Ishikawa (cell line): ENCODE results near the gene NTM.

Source experiments
- CEBPB ChIP-seq: IDR thresholded peaks from 2 replicates; pipeline ENCODE4 v1.6.1; 2012
- CREB1 ChIP-seq: IDR thresholded peaks from 2 replicates; pipeline ENCODE4 v1.6.1; 2012; ENCODE audit warnings: low read depth
- EGR1 ChIP-seq: IDR thresholded peaks from 2 replicates; pipeline ENCODE4 v1.6.1; 2012
- EP300 ChIP-seq: IDR thresholded peaks from 2 replicates; pipeline ENCODE4 v1.6.1; 2012; ENCODE audit warnings: borderline replicate concordance
- FOXM1 ChIP-seq: IDR thresholded peaks from 2 replicates; pipeline ENCODE4 v1.6.1; 2012; ENCODE audit warnings: low read depth, borderline replicate concordance
- MAX ChIP-seq: IDR thresholded peaks from 2 replicates; pipeline ENCODE4 v1.6.1; 2012
- NFIC ChIP-seq: IDR thresholded peaks from 2 replicates; pipeline ENCODE4 v1.6.1; 2012
- RAD21 ChIP-seq: IDR thresholded peaks from 2 replicates; pipeline ENCODE4 v1.6.1; 2012; ENCODE audit warnings: low read depth
- REST ChIP-seq: IDR thresholded peaks from 2 replicates; pipeline ENCODE4 v1.6.1; 2012; ENCODE audit warnings: low read depth, mild to moderate bottlenecking
- TAF1 ChIP-seq: IDR thresholded peaks from 2 replicates; pipeline ENCODE4 v1.6.1; 2012; ENCODE audit warnings: low read depth, mild to moderate bottlenecking
- TCF12 ChIP-seq: IDR thresholded peaks from 2 replicates; pipeline ENCODE4 v1.6.1; 2012; ENCODE audit warnings: low read depth
- TEAD4 ChIP-seq: IDR thresholded peaks from 2 replicates; pipeline ENCODE4 v1.6.1; 2012
- USF1 ChIP-seq: IDR thresholded peaks from 2 replicates; pipeline ENCODE4 v1.6.1; 2012
- YY1 ChIP-seq: IDR thresholded peaks from 2 replicates; pipeline ENCODE4 v1.6.1; 2012; ENCODE audit warnings: low read depth
- ZBTB7A ChIP-seq: IDR thresholded peaks from 2 replicates; pipeline ENCODE4 v1.6.1; 2012; ENCODE audit warnings: low read depth

The NTM gene

GRCh38 chr11:131511794-131512193, 141.4 kb downstream of the NTM start:
- TF ChIP-seq RAD21 (peak; percentile 65), CEBPB (no peak)

DNA sequence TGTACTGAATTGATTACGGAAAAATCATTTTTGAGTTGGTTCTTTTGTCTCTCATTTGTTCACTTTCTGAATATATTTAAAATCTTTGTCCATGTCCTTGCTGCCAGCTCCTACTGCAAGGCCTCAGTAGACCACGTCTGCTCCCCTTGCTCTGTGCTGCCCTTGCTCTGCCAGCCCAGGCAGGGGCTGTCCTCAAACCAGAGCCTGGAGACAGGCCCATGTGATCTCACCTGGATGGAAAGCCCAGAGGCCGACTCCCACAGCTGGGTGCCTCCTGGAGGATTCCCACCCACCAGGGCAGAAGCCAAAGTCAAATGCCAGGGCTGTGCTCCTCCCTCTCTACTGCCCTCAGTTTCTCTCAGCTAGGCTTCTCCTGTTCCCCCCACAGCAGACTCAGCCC, 141.8 kb downstream of the NTM start:
- TF ChIP-seq YY1 (no peak), NFIC (no peak), TEAD4 (no peak), EP300 (no peak), REST (no peak), CREB1 (no peak), TCF12 (no peak), RAD21 (no peak), FOXM1 (no peak), MAX (no peak), EGR1 (no peak), CEBPB (no peak), TAF1 (no peak), ZBTB7A (no peak), USF1 (no peak)

- TF ChIP-seq MAX (no peak), REST (no peak), TAF1 (no peak), CREB1 (no peak), EP300 (no peak), TCF12 (no peak), YY1 (no peak), RAD21 (no peak), USF1 (no peak), ZBTB7A (no peak), FOXM1 (no peak), NFIC (no peak), TEAD4 (no peak), EGR1 (no peak), CEBPB (no peak)
Observed at GRCh38 chr11:131514062-131514461, 143.6 kb downstream of the NTM start.

- TF ChIP-seq YY1, result no peak
- no peak for TF ChIP-seq RAD21
- TF ChIP-seq TCF12, result no peak
- no peak for TF ChIP-seq EGR1
- no peak for TF ChIP-seq CEBPB
Observed at GRCh38 chr11:131518305-131518838, 148.0 kb downstream of the NTM start.

DNA sequence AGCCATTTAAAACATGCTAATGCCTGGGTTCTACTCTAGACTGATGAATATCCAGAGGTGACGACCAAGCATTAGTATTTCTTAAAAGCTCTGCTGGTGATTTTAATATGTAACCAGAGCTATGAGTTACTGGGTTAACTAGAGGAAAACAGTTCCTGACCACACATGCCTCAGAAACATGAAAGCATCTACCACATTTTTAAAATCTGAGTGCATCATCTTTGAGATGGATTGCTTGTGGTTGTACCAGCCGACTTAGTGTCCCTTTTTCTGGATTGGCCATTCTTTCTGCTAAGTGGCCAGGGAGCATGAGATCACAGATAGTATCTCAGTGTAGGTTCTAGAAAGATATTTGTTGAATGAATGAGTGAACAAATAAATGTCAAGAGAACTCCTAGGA, 152.4 kb downstream of the NTM start:
- no peak for TF ChIP-seq MAX
- TF ChIP-seq YY1, result no peak
- TF ChIP-seq TAF1, result no peak
- TF ChIP-seq RAD21, result no peak
- TF ChIP-seq TEAD4, result no peak
- TF ChIP-seq REST, result no peak
- TF ChIP-seq CREB1, result no peak
- no peak for TF ChIP-seq EGR1
- no peak for TF ChIP-seq NFIC
- TF ChIP-seq TCF12, result no peak
- no peak for TF ChIP-seq FOXM1
- TF ChIP-seq USF1, result no peak
- no peak for TF ChIP-seq EP300
- TF ChIP-seq CEBPB, result no peak
